GM12878 (cell line): ENCODE data around the gene TTLL6. TPM values are rescaled to one million over a fixed set of nuclear protein-coding genes. Genes with fewer than 3 reads are reported as not detected.
"Not testable (repeated sequence)": the region's sequence is repeated elsewhere in the genome, so short reads cannot be mapped to it uniquely, and the experiment has no call there.

Source experiments
- ATAC-seq: fragments of 200-7000 bp; cut with Tn5 transposase; 3 replicates; pipeline ENCODE4 v1.9.1; 2020; ENCODE audit warnings: mild to moderate bottlenecking, moderate library complexity
- BruUV-seq: library from RNA; stranded (reverse); fragments of 400-500 nt; replicated peaks from 2 replicates; lab custom pipeline; 2021; lab: Mats Ljungman, UMichigan
- CTCF ChIA-PET: fragments of 300-600 bp; sonication (Branson Sonifier 250); formaldehyde crosslinking; extraction: SDS; loops from one replicate; lab custom pipeline; 2021; ENCODE audit warnings: inconsistent platforms; lab: Yijun Ruan, JAX
- POLR2A ChIA-PET: fragments of 350-600 bp; formaldehyde crosslinking; extraction: SDS; loops from one replicate; lab custom pipeline; 2021; ENCODE audit warnings: inconsistent platforms; lab: Charles Lee
- RAD21 ChIA-PET: fragments of 300-600 bp; sonication (Branson Sonifier 250); formaldehyde crosslinking; loops from one replicate; lab custom pipeline; 2023; ENCODE audit warnings: antibody characterized with exemption; ENCODE audit not compliant: unreplicated experiment; lab: Charles Lee
- SMC1A ChIA-PET: fragments of 300-600 bp; sonication (Branson Sonifier 250); formaldehyde crosslinking; loops from one replicate; lab custom pipeline; 2023; ENCODE audit not compliant: unreplicated experiment, uncharacterized antibody; lab: Charles Lee
- DNase-seq: peaks from one replicate; pipeline ENCODE4 v3.0.0-alpha.2; 2011; ENCODE audit warnings: low read depth, low spot score
- FAIRE-seq: peaks from 3 replicates; lab custom pipeline; 2011; peaks lifted over from hg19 to GRCh38; lab: Jason Lieb, UNC
- H2AFZ ChIP-seq: 2 replicates; pipeline ENCODE4 v1.6.0; 2011; ENCODE audit warnings: low read depth, low read length, control low read depth; ENCODE audit not compliant: control insufficient read depth
- H3K27ac ChIP-seq: 2 replicates; pipeline ENCODE4 v1.5.1; 2011; ENCODE audit warnings: control low read depth; ENCODE audit not compliant: control insufficient read depth, insufficient read depth
- H3K27me3 ChIP-seq, 2 experiments: replicated peaks in 1 of 2; 2 replicates each; pipeline versions ENCODE4 v1.6.0 to v1.6.1; 2011; ENCODE audit warnings: low read length in 1 of 2; ENCODE audit not compliant: control insufficient read depth in 2 of 2, insufficient read depth in 2 of 2
- H3K36me3 ChIP-seq, 2 experiments: 2 replicates each; pipeline ENCODE4 v1.5.1; 2011; ENCODE audit warnings: low read length in 1 of 2; ENCODE audit not compliant: control insufficient read depth in 2 of 2, insufficient read depth in 2 of 2
- H3K4me1 ChIP-seq: 2 replicates; pipeline ENCODE4 v1.6.1; 2011; ENCODE audit warnings: mild to moderate bottlenecking, low read length, moderate library complexity, mixed read lengths; ENCODE audit not compliant: control insufficient read depth, insufficient read depth
- H3K4me2 ChIP-seq: 2 replicates; pipeline ENCODE4 v1.6.0; 2011; ENCODE audit warnings: control low read depth; ENCODE audit not compliant: control insufficient read depth, insufficient read depth
- H3K4me3 ChIP-seq: fragments of 200-600 bp; sonication (generic); 2 replicates; pipeline ENCODE4 v1.5.1; 2016
- H3K79me2 ChIP-seq: 2 replicates; pipeline ENCODE4 v1.6.0; 2011; ENCODE audit warnings: low read length; ENCODE audit not compliant: control insufficient read depth, insufficient read depth
- H3K9ac ChIP-seq: 2 replicates; pipeline ENCODE4 v1.8.0; 2011; ENCODE audit warnings: low read length, control low read depth, mixed read lengths; ENCODE audit not compliant: control insufficient read depth, insufficient read depth
- H3K9me3 ChIP-seq: replicated peaks from 3 replicates; pipeline ENCODE4 v1.5.1; 2011; ENCODE audit warnings: mild to moderate bottlenecking, low read length; ENCODE audit not compliant: control insufficient read depth, insufficient read depth
- H4K20me1 ChIP-seq: 2 replicates; pipeline ENCODE4 v1.6.0; 2011; ENCODE audit not compliant: control insufficient read depth, insufficient read depth
- BHLHE40 ChIP-seq, 2 experiments: fragments of 450-650 bp in 1 of 2; IDR thresholded peaks; 2 replicates each; pipeline ENCODE4 v1.6.1; 2011 to 2017; ENCODE audit warnings: low read depth in 2 of 2, borderline replicate concordance in 1 of 2, improper control_type of control experiment in 1 of 2, low read length in 1 of 2, mild to moderate bottlenecking in 1 of 2
- NR2F1 ChIP-seq: fragments of 450-650 bp; conservative IDR thresholded peaks from 2 replicates; pipeline ENCODE4 v1.6.1; 2017; ENCODE audit warnings: mild to moderate bottlenecking
- ZNF592 ChIP-seq: fragments of 450-650 bp; IDR thresholded peaks from 2 replicates; pipeline ENCODE4 v1.6.1; 2017; ENCODE audit warnings: mild to moderate bottlenecking, moderate library complexity
- WGBS: methylation state at CpG from one replicate; pipeline ENCODE4 v1.1.6; 2016; ENCODE audit warnings: low lambda C conversion rate; ENCODE audit not compliant: insufficient replicate concordance, insufficient coverage; ENCODE audit errors: missing lambda C conversion rate; 5-methylcytosine and 5-hydroxymethylcytosine counted together
- in situ Hi-C: fragments of 300-500 bp; cut with MboI; formaldehyde crosslinking; loops from 9 replicates; pipeline ENCODE4 v1.14.3; 2018; ENCODE audit warnings: mixed read lengths
- intact Hi-C: fragments of 100-400 bp; cut with micrococcal nuclease; formaldehyde crosslinking; loops from one replicate; pipeline ENCODE4 v1.14.2; 2022; ENCODE audit not compliant: unreplicated experiment
- polyA plus RNA-seq, 11 experiments: library from polyadenylated mRNA; depleted of rRNA in 4 of 11; unstranded in 6 of 11; stranded (reverse) in 5 of 11; fragments of >200 nt; fragmentation: Nextera tagmentation in 4 of 11; fragmentation: Illumina TruSeq in 1 of 11; extraction: Ambion mirVana in 4 of 11; extraction: Trizol in 1 of 11; gene quantifications; 1 replicate in 1 of 11; 2 replicates in 10 of 11; pipeline versions ENCODE4 v1.2.1 to v1.2.3, GENCODE V29; 2011 to 2016; ENCODE audit warnings: inconsistent platforms in 2 of 11, missing spikeins in 2 of 11, low read depth in 1 of 11
- total RNA-seq, 4 experiments: library from RNA; depleted of rRNA in 3 of 4; stranded (reverse); fragments of >200 nt in 3 of 4; fragmentation: Illumina TruSeq in 1 of 4; extraction: Trizol in 1 of 4; gene quantifications; 2 replicates each; pipeline versions ENCODE4 v1.2.1 to v1.2.3, GENCODE V29; 2013 to 2021
- TF ChIP-seq, protein P1 (sequence below): fragments of 150-350 bp; IDR thresholded peaks from 2 replicates; pipeline ENCODE4 v1.6.1; 2016; ENCODE audit warnings: low read depth, low read length

Gene TTLL6
- total and polyA plus RNA-seq, 10 of the 15 experiments (the other 5 are each of a cell fraction or from before 2014, with no cell fraction given), result 0.06 to 0.36 (median 0.13) TPM; not detected in 4

DNA sequence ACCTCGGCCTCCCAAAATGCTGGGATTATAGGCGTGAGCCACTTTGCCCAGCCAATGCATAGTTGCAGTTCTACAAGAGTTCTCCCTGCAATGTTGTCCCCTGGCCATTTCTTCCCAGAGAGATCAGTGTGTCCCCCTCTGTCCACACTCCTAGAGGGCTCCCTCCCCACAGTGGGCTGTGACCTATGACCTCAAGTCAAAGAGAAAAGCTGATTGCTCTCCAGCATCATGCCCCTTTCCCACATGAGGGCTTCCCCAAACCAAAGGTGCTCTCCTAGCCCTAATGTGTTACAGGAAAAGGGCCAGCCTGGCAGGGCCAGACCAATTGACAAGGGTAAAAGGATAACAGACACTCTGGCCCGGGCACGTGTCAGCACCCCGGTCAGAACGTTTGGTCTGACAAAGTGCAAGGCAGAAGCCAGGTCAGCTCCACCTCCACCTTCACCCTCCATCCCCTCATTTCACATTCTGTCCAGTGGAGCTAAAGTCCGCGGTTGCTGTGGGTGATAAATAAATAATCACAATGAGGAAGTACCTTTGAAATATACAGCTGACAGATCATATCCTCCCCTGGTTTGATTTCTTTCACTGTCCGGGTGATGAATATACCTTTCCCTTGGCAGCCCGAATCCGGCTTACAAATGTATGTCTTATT, 17.8 kb downstream of the TTLL6 start:
- WGBS, result 16% methylated on average over 11 of the region's 11 CpGs
- DNase-seq (no peak), ATAC-seq (peak; percentile 42), FAIRE-seq (no peak)
- no peak overlapping the region for H2AFZ ChIP-seq
- no peaks in the 10 kb centered on the region for H3K9me3 ChIP-seq
- H3K27me3 ChIP-seq, result no peaks in the 10 kb centered on the region; a peak in 1 of 4 replicates
- in situ Hi-C loops, result no loop called here
- no peak overlapping the region for H3K9ac ChIP-seq
- H3K27ac ChIP-seq, result no peak overlapping the region
- no TSS peak for BruUV-seq
- ChIA-PET POLR2A (interaction anchor here (0.6 to 0.7 kb wide), 2 partner anchors 23 to 94 kb away, joined by 3 read pairs; no protein-coding TSS in a partner anchor), RAD21 (interaction anchor here (0.7 to 2.1 kb wide), 5 partner anchors 74 to 319 kb away, joined by 3 to 11 read pairs (median 5); no protein-coding TSS in a partner anchor), CTCF (interaction anchor here (0.9 to 16.6 kb wide), 8 partner anchors 17 to 234 kb away, joined by 3 to 470 read pairs (median 4); partner anchors contain the start of gene TTLL6), SMC1A (interaction anchor here (0.6 to 2.4 kb wide), 7 partner anchors 8 to 120 kb away, joined by 3 to 14 read pairs (median 4); no protein-coding TSS in a partner anchor)
- H4K20me1 ChIP-seq, result no peaks in the 10 kb centered on the region
- H3K4me1 ChIP-seq, result no peaks in the 10 kb centered on the region
- intact Hi-C loops, result no loop called here
- H3K4me3 ChIP-seq, result no peak overlapping the region
- no peaks in the 10 kb centered on the region for H3K79me2 ChIP-seq
- no peak for TF ChIP-seq ZNF592
- peak; percentile 34; the same call in 1 of the 2 replicates for TF ChIP-seq NR2F1
- TF ChIP-seq BHLHE40 (IDR thresholded peaks at IDR 0.05; ENCODE audit: borderline replicate concordance in 1 of 2, low read depth in 2 of 2, low read length in 1 of 2), result peak in 1 of 2 experiments; percentile 28; a peak in 2 of 4 replicates
- TF ChIP-seq, protein P1, sequence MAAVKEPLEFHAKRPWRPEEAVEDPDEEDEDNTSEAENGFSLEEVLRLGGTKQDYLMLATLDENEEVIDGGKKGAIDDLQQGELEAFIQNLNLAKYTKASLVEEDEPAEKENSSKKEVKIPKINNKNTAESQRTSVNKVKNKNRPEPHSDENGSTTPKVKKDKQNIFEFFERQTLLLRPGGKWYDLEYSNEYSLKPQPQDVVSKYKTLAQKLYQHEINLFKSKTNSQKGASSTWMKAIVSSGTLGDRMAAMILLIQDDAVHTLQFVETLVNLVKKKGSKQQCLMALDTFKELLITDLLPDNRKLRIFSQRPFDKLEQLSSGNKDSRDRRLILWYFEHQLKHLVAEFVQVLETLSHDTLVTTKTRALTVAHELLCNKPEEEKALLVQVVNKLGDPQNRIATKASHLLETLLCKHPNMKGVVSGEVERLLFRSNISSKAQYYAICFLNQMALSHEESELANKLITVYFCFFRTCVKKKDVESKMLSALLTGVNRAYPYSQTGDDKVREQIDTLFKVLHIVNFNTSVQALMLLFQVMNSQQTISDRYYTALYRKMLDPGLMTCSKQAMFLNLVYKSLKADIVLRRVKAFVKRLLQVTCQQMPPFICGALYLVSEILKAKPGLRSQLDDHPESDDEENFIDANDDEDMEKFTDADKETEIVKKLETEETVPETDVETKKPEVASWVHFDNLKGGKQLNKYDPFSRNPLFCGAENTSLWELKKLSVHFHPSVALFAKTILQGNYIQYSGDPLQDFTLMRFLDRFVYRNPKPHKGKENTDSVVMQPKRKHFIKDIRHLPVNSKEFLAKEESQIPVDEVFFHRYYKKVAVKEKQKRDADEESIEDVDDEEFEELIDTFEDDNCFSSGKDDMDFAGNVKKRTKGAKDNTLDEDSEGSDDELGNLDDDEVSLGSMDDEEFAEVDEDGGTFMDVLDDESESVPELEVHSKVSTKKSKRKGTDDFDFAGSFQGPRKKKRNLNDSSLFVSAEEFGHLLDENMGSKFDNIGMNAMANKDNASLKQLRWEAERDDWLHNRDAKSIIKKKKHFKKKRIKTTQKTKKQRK, result no peak
- H3K4me2 ChIP-seq, result no peak overlapping the region
- H3K36me3 ChIP-seq, result no peaks in the 10 kb centered on the region

DNA sequence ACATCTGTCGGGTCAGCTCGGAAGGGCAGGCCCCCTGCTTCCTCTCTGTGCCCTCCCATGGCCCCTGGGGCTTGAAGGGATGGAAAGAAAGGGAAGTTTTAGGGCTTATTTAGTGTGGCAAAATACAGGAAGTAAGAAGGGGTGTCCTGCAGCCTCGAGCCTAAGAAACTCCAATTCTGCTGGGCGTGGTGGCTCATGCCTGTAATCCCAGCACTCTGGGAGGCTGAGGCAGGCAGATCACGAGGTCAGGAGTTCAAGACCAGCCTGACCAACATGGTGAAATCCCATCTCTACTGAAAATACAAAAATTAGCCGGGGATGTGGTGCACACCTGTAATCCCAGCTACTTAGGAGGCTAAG, 20.9 kb downstream of the TTLL6 start:
- FAIRE-seq, H3K27ac ChIP-seq, H3K9me3 ChIP-seq, H3K36me3 ChIP-seq, H2AFZ ChIP-seq, H3K4me2 ChIP-seq, in situ Hi-C loops, H4K20me1 ChIP-seq, H3K4me3 ChIP-seq, H3K27me3 ChIP-seq, RAD21 ChIA-PET, intact Hi-C loops, ATAC-seq, BruUV-seq, H3K9ac ChIP-seq, H3K79me2 ChIP-seq, DNase-seq: not testable (repeated sequence)
- 7% methylated on average over 6 of the region's 6 CpGs for WGBS
- H3K4me1 ChIP-seq, result peaks cover 11% of the 10 kb centered on the region
- ChIA-PET SMC1A (interaction anchor here (0.8 kb wide), 1 partner anchor 17 kb away, joined by 3 read pairs; no protein-coding TSS in a partner anchor), POLR2A (interaction anchor here (0.9 kb wide), 1 partner anchor 11 kb away, joined by 3 read pairs; no protein-coding TSS in a partner anchor), CTCF (interaction anchor here (1.4 to 16.6 kb wide), 3 partner anchors 83 to 236 kb away, joined by 3 to 470 read pairs (median 29); no protein-coding TSS in a partner anchor)
